ENCODE measurements around the gene STEAP3.

The STEAP3 gene

DNA sequence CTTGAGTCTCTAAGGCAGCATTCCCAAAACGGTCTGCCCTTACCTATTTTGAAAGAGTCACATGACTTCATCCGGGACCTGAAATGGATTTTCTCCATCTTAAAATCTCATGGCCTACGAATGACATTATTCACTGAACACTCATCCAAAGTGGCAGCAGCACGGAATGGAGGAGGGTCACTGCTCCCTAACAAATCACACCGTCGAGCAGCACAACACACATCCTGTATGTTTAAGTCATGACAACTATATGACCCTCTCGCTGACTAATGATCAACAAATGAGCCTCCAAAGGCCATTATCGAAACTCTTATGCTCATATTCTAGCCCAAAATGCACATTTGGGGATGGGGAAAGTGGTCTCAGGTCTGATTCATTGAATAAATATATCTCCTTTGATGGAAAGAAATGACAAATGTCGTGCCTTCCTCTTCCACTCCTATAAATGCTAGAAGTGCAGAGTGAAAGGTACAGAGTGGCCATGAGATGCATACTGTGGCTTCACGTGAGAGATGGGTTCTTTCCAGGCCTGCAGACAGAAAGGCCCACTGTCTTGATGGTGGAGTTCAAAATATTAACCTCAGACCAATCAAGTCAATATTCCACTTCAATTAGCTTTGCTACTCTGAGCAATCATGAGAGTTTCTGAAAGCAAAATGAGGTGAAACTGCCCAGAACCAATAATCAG, 72.2 kb downstream of the STEAP3 start:
- no peak for DNase-seq

DNA sequence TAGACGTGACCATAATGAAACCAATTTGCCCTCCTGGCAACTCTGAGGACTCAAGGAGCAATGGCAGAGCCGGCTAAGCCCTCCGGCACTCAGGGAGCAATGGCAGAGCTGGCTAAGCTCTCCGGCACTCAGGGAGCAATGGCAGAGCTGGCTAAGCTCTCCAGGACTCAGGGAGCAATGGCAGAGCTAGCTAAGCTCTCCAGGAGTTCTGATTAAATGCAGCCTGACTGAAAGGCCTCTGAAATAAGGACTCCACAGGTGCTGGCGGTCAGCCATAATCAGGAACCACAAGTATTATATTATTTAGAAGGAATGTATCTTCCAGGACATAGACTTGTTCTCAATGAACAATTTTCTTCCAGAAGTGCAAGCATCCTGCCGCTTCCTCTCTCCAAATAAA, 77.8 kb downstream of the STEAP3 start:
- DNase-seq, result no peak

DNA sequence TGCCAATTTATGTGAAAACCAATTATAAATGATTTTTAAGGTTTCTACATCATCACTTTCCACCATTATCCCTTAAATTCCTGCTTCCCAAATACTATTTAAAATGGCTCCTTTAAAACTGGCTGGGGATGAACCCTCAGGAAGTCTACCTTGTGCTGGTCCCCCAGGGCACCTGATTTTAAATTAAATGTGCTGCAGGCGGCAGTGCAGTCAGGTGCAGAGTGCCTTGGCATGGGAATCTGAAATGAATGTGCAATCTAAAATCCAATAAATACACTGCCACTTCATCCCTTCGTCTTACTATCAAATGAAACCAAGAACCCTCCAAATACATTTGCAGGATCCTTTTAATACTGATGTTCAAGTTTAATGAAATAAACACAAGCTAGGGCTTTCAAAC, 81.2 kb downstream of the STEAP3 start:
- DNase-seq, result no peak

DNA sequence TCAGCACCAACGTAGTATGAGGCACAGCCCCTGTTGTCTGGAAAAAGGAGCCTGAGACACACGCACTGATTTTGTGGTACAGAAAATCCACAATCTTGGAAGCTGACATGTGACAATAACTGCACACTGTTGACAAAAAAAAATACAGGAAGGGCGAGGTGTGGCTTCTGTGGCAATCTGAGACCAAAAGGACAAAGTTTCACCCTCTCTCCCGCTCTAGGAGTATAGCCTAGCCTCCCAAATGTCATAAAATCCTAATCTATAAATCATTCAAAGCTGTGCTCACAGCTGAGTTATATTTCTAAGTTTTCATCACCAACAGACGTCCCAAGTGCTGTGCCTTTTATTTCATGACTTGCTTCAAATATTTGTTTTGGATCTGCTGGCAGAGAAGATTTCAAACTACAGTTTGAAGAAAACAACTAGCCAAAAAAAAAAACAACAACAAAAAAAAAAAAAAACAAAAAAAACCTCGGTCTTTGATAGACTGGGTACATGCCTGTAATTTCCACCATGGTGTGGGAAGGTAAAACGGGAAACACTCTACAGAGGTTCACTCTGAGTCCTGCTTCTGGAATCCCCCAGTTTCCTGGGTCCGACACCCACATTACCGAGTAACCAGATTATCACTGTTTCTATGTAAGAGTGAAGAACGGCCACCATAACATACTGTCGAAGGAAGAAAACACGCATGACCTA, 82.0 kb downstream of the STEAP3 start:
- DNase-seq, result no peak

DNA sequence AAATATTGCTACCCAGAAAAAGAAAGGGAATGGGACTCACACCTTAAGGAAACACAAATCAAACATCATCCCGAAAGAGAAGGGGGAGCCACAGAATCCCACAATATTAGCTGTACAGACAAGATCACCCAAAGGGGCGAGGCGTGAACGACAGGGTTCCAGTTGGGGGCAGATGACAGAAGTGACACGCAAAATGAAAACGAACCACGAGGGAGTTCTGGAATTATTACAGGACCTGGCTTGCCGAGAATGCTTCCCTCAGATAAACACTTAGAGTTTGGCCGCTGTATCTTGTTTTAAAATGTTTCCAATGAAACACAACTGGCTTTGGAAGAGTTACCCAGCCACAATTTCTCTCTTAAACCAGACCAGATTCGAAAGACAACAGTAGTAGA, 82.6 kb downstream of the STEAP3 start:
- no peak for DNase-seq

DNA sequence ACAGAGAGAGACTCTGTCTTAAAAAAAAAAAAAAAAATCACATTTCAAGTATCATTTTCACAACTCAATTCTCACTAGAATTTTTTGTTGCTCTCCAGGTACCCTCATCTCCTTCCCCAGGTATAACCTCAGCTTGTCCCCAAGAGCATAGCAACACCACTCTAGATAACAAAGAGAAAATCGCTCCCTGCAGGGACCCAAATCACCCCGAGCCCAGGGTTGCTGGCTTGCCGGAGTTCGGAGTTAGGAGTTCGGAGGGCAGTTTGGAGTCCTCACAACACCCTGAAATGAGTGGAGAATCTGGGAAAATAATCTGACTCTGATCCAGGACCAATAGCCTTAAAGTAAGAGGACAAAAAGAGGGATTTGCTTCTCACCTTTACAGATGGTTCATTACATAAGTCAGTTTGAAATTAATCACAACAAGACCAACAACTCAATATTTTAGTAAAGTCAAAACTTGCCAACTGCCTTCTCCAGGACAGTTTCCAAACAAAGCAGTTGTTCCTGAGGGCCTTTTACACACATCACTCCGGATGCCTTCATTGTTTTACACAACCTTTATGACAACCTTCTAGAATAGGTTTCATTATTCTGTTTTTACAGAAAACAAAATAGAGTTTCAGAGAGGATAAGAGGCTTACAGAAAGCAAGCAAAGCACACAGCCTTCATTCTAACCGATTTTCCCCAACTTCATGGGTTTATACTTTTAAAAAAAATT, 83.9 kb downstream of the STEAP3 start:
- DNase-seq, result no peak

DNA sequence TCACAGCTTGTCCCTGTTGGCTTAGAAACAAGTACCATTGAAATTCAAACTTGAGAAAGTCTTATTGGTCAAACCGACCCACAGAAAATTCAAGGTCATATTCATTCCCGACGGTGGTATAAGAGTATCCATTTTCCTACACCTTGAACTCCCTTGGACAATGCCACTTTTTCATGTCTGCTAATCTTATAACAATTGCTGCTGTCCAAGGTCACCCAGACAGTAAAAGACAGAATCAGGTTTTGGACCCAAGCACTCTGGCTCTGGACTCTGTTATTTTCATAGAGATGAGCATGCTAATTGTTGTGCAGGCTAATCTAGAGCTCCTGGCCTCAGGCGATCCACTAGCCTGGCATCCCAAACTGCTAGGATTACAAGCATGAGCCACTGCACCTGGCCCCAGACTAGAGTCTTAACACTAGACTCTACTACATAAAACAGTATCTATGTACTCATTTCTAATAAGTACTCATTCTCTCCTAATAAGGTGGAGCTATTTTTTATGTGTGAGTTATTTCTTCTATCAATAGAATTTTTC, 85.2 kb downstream of the STEAP3 start:
- no peak for DNase-seq

DNA sequence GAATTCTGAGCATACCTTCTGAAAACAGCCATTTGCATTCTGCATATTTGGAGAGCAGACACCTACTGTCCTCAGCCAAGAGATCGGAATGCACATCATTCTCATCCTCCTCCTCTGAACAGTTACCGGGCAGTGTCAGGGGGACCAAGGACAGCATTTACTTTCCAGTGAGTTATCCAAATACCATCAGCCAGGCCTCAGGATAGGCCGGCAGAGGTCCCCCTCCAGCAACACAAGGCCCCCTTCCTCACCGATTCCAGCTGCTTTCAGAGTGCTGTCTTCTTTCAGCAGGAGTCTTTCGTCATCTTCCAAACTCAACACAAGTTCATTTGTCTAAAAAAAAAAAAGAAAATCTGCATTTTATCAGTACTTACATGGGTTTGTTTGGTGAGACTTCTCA, 87.7 kb downstream of the STEAP3 start:
- no peak for DNase-seq

DNA sequence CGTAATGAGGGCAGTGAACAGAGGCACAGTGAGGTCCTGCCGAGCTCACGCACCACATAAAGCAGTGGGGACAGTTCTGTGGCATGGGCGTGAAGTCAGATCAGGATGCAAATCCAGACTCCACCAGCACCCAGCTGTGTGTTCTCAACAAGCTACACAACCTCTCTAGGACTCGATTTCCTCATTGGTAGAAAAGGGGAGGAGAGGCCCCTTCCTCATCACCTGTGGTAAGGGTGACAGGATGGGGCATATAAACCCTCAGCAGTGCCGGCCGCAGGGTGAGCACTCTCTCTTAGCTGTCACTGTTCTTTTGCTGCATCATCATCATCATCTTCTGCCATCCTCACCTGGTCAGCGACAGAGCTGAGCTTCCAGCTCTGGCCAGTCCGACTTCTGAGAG, 88.2 kb downstream of the STEAP3 start:
- no peak for DNase-seq
